Left lobe of liver (tissue), 1 donor: ENCODE measurements around the gene MEX3C. TPM values are rescaled to one million over a fixed set of nuclear protein-coding genes. Genes with fewer than 3 reads are reported as not detected.

Experiments
- total RNA-seq: library from RNA; stranded (reverse); gene quantifications from one replicate; pipeline ENCODE4 v1.2.1, GENCODE V29; 2021
- donor health status: DM: no; HTN: yes; CAD: no.

Gene MEX3C
- total RNA-seq, 1 donor from 2014 or later, result 6.6 TPM

Other genes starting within 250 kb of the MEX3C start
- gene ELAC1, start 229.6 kb downstream of the MEX3C start, total RNA-seq, result 5.2 TPM
- 54.6 TPM for gene SMAD4, start 167.5 kb downstream of the MEX3C start, total RNA-seq